Neural crest cell (in vitro differentiated cells): ENCODE measurements around the gene KIAA0753. TPM values are rescaled to one million over a fixed set of nuclear protein-coding genes. Genes with fewer than 3 reads are reported as not detected.
"Not testable (repeated sequence)": the region's sequence is repeated elsewhere in the genome, so short reads cannot be mapped to it uniquely, and the experiment has no call there.

ENCODE experiments used
- DNase-seq: peaks from one replicate; pipeline ENCODE4 v3.0.0; 2021; ENCODE audit warnings: low read depth, mixed read lengths, low spot score
- H3K27ac Mint-ChIP-seq: one replicate; pipeline ENCODE4 v1.8.0; 2021; ENCODE audit warnings: mild to moderate bottlenecking, mixed read lengths; ENCODE audit not compliant: unreplicated experiment
- H3K27me3 Mint-ChIP-seq: 2 replicates; pipeline ENCODE4 v1.8.0; 2021; ENCODE audit warnings: low read depth, mild to moderate bottlenecking, mixed read lengths
- H3K36me3 Mint-ChIP-seq: 2 replicates; pipeline ENCODE4 v1.8.0; 2021; ENCODE audit warnings: low read depth, mild to moderate bottlenecking, mixed read lengths
- H3K4me1 Mint-ChIP-seq: 2 replicates; pipeline ENCODE4 v1.8.0; 2021; ENCODE audit warnings: mixed read lengths
- H3K4me3 Mint-ChIP-seq: one replicate; pipeline ENCODE4 v1.8.0; 2021; ENCODE audit warnings: mild to moderate bottlenecking, mixed read lengths
- H3K9me3 Mint-ChIP-seq: 2 replicates; pipeline ENCODE4 v1.8.0; 2021; ENCODE audit warnings: mixed read lengths
- total RNA-seq: library from RNA; stranded (reverse); gene quantifications from 2 replicates; pipeline ENCODE4 v1.2.1, GENCODE V29; 2021
- TF ChIP-seq, protein P1 (sequence below): fragments of 200-600 bp; sonication (generic); conservative IDR thresholded peaks from 2 replicates; pipeline ENCODE4 v1.5.0; 2021; ENCODE audit warnings: antibody characterized with exemption, mild to moderate bottlenecking

KIAA0753 gene
- total RNA-seq, 1 donor from 2014 or later: 44.1 TPM

DNA sequence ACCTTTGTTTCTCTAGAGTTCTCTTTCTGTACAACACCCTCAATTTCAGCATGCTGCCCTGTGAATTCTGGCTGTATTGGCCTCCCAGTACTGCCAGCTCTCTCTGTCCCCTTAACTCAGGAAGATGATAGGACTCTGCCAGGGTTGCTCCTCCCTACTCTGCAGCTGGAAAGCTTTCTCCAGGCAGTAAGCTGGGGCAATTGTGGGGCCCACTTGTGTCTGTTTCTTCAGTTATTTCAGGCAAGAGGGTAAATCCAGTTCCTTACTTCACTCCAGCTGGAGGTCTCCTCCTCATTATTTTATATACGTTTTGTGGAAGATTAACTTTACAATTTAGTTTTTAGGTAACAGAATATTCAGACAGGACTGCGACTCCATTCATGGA lies 20.9 kb upstream of the KIAA0753 start:
- peaks cover 71% of the 10 kb centered on the region for H3K27me3 Mint-ChIP-seq
- peaks cover 4% of the 10 kb centered on the region for H3K4me1 Mint-ChIP-seq
- H3K36me3 Mint-ChIP-seq: peaks cover 2% of the 10 kb centered on the region
- no peak for DNase-seq
- no peak overlapping the region for H3K27ac Mint-ChIP-seq
- no peak overlapping the region for H3K4me3 Mint-ChIP-seq
- TF ChIP-seq, protein P1, sequence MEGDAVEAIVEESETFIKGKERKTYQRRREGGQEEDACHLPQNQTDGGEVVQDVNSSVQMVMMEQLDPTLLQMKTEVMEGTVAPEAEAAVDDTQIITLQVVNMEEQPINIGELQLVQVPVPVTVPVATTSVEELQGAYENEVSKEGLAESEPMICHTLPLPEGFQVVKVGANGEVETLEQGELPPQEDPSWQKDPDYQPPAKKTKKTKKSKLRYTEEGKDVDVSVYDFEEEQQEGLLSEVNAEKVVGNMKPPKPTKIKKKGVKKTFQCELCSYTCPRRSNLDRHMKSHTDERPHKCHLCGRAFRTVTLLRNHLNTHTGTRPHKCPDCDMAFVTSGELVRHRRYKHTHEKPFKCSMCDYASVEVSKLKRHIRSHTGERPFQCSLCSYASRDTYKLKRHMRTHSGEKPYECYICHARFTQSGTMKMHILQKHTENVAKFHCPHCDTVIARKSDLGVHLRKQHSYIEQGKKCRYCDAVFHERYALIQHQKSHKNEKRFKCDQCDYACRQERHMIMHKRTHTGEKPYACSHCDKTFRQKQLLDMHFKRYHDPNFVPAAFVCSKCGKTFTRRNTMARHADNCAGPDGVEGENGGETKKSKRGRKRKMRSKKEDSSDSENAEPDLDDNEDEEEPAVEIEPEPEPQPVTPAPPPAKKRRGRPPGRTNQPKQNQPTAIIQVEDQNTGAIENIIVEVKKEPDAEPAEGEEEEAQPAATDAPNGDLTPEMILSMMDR: no peak
- H3K9me3 Mint-ChIP-seq: no peaks in the 10 kb centered on the region

GRCh38 chr17:6660805-6661463 lies 20.4 kb upstream of the KIAA0753 start:
- Mint-ChIP-seq H3K9me3 (no peaks in the 10 kb centered on the region), H3K27ac (no peak overlapping the region), H3K36me3 (peaks cover 2% of the 10 kb centered on the region), H3K4me3 (no peak overlapping the region), H3K4me1 (peaks cover 5% of the 10 kb centered on the region), H3K27me3 (peaks cover 73% of the 10 kb centered on the region)
- DNase-seq: no peak
- TF ChIP-seq, protein P1: no peak

DNA sequence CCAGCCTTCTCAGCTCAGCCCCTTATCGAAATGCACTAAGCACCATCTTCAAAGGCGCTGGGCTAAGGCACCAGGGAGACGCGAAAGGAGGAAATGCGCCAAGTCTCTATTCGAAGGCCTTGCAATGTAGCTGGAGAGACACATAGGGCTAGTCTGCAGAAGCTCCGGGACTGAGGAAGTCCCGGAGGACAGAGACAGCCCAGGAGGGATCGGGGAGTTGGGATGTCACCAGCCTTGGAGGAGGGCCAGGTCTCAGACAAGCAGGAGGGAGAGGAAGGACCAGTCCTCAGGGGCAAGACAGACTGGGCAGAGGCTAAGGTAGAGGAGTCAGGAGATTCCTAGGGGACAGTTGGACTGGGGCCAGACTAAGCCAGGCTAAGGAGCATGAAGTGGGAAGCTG lies 19.6 kb upstream of the KIAA0753 start:
- Mint-ChIP-seq H3K9me3 (no peaks in the 10 kb centered on the region), H3K27me3 (peaks cover 77% of the 10 kb centered on the region), H3K4me3 (no peak overlapping the region), H3K36me3 (peaks cover 2% of the 10 kb centered on the region), H3K27ac (no peak overlapping the region), H3K4me1 (peaks cover 10% of the 10 kb centered on the region)
- TF ChIP-seq, protein P1: no peak
- no peak for DNase-seq

GRCh38 chr17:6658411-6658810 lies 17.9 kb upstream of the KIAA0753 start:
- not testable (repeated sequence) for H3K9me3 Mint-ChIP-seq, H3K36me3 Mint-ChIP-seq, DNase-seq, H3K27ac Mint-ChIP-seq
- Mint-ChIP-seq H3K4me3 (peak overlapping the region; percentile 9), H3K27me3 (peaks cover 87% of the 10 kb centered on the region), H3K4me1 (peaks cover 20% of the 10 kb centered on the region)

DNA sequence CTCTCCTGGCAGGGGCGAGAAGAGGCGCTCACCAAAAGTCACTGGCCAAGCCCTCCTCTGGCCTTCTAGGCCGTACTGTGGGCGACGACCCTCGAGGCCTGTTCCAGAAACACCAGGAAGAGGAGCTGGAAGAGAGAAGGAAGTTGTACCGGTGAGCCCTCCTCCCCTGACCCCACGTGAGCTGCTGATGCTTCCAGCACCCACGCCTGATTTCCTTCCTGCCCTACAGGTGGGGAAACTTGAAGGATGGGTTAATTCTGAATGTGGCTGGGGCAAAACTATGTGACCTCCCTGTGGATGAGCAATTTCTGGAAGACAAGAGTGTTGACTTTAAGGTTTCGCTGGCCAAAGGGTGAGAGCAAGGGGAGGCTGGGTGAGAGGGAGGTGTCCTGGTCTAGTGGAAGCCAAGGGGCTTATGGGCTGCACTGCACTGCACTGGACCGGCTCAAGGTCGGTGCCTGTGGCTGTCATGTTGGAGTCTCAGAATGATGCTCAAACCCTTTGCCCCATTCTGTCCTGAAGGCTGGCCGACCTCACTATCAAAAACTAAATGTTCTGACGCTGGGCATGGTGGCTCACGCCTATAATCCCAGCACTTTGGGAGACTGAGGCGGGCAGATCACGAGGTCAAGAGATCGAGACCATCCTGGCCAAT lies 17.2 kb upstream of the KIAA0753 start:
- H3K4me1 Mint-ChIP-seq: peaks cover 25% of the 10 kb centered on the region
- no peaks in the 10 kb centered on the region for H3K9me3 Mint-ChIP-seq
- peaks cover 4% of the 10 kb centered on the region for H3K36me3 Mint-ChIP-seq
- no peak for DNase-seq
- H3K27ac Mint-ChIP-seq: no peak overlapping the region
- no peak overlapping the region for H3K4me3 Mint-ChIP-seq
- peaks cover 89% of the 10 kb centered on the region for H3K27me3 Mint-ChIP-seq
- TF ChIP-seq, protein P1: no peak

DNA sequence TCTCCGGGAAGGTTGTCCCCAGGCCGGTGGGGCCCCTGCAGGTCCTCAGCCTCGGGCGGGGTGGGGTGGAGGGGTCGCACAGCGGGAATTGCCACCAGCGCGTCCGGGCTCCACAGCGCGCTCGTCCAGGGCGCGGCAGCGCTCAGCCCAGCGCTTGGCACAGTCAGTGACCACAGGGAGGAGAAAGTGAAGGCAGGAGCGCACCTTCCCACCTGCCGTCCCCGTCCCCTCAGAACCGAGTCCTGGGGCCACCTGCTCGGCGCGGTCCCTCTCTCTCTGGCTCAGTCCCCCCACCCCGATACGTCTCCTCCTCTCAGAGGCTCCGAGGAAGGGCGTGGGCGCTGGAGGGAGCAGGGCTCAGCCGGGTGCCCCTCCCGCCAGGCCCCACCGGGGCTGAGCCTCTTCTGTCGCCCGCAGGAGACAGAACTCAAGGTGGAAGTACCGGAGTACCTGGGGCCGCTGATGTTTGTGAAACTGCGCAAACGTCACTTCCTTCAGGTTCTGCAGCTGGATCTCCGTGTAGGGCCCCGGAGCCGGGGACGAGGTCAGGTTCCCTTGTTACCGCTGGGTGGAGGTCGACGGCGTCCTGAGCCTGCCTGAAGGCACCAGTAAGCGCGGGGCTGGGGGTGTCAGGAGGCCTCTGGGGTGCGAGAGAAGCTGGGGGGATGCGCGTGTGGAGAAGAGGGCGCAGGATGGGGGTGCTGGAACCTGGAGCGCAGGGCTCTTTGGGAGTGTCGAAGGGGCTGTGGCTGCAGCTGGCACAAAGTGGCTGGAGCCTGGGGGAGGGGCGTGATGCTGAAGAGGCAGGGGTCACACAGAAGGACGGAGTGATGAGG lies 16.5 kb upstream of the KIAA0753 start:
- not testable (repeated sequence) for H3K9me3 Mint-ChIP-seq, H3K27ac Mint-ChIP-seq, H3K36me3 Mint-ChIP-seq, DNase-seq, H3K4me3 Mint-ChIP-seq
- Mint-ChIP-seq H3K4me1 (peaks cover 28% of the 10 kb centered on the region), H3K27me3 (peaks cover 87% of the 10 kb centered on the region)

DNA sequence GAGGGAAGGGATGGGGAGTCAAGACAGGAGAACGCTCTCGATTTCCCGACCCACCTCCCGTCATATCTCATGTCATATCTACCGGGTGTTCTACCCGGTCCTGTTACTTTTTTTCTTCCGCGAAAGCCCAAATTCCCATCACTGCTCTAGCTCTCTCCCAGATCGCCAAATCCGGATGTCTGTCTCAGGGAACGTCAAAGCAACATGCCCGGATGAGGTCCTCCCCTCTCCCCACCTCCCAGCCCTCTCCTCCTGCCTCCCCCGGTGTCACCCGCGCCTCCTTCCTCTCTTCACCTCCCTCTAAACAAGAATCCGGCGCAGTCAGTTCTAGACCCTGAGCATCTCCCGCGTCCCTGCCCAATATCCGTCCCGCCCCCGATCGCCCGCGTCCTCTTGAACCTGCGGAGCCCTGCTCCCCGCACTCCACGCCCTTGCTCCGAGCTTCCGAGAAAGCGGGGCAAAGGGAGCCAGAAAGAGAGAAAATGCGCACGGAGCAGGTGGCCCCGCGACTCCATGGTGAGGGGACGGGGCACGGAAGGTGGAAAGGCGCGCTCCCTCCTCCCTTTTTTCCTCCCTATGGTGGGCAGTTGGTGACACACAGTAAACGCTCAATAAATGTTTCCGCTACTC lies 15.3 kb upstream of the KIAA0753 start:
- not testable (repeated sequence) for H3K9me3 Mint-ChIP-seq, DNase-seq, H3K36me3 Mint-ChIP-seq, H3K27ac Mint-ChIP-seq
- Mint-ChIP-seq H3K27me3 (peaks cover 83% of the 10 kb centered on the region), H3K4me3 (peak overlapping the region; percentile 82), H3K4me1 (peaks cover 31% of the 10 kb centered on the region)
